ENCODE results near the gene FBXW7. TPM values are rescaled to one million over a fixed set of nuclear protein-coding genes. Genes with fewer than 3 reads are reported as not detected.

Gene FBXW7
- total and polyA plus RNA-seq, 8 donors, result 10.1 to 30.1 (median 17.6) TPM

- Histone ChIP-seq H3K27ac (no peak overlapping the region), H3K27me3 (no peaks in the 10 kb centered on the region), H3K4me3 (no peak overlapping the region), H3K9me3 (no peaks in the 10 kb centered on the region), H3K4me1 (peaks cover 0 to 6% (median 0%) of the 10 kb centered on the region in 3 donors), H3K36me3 (no peaks in the 10 kb centered on the region)
- FAIRE-seq, result no peak
- no peak for TF ChIP-seq CTCF (IDR thresholded peaks at IDR 0.05)
- intact Hi-C loops (cut with DNase I), result no loop called here
- DNase-seq, result no peak
- no peak for ATAC-seq
- 96 to 98% methylated on average over 2 of the region's 2 CpGs for WGBS, 2 donors
These were observed 99.5 kb downstream of the FBXW7 start for GRCh38 chr4:152436384-152436783.

GRCh38 chr4:152434011-152434410, 101.9 kb downstream of the FBXW7 start:
- FAIRE-seq (no peak), DNase-seq (no peak), ATAC-seq (no peak)
- H3K36me3 ChIP-seq, result no peaks in the 10 kb centered on the region
- H3K4me3 ChIP-seq, result no peak overlapping the region
- 91 to 92% methylated on average over 3 of the region's 3 CpGs for WGBS, 2 donors
- H3K9me3 ChIP-seq, result no peaks in the 10 kb centered on the region
- peaks cover 0 to 14% (median 0%) of the 10 kb centered on the region in 3 donors for H3K4me1 ChIP-seq
- no peak overlapping the region for H3K27ac ChIP-seq
- TF ChIP-seq CTCF (IDR thresholded peaks at IDR 0.05), result no peak
- intact Hi-C loops (cut with DNase I), result no loop called here
- no peaks in the 10 kb centered on the region for H3K27me3 ChIP-seq

- Histone ChIP-seq H3K9me3 (no peaks in the 10 kb centered on the region), H3K36me3 (no peaks in the 10 kb centered on the region), H3K4me3 (no peak overlapping the region), H3K27ac (peak overlapping the region in 2 of 4 donors; percentile 14 to 36), H3K4me1 (peaks cover 0 to 14% (median 0%) of the 10 kb centered on the region in 3 donors), H3K27me3 (no peaks in the 10 kb centered on the region)
- WGBS, 2 donors, result 94 to 95% methylated on average over 2 of the region's 2 CpGs
- ATAC-seq (no peak), DNase-seq (no peak), FAIRE-seq (no peak)
- TF ChIP-seq CTCF (IDR thresholded peaks at IDR 0.05), result no peak
- intact Hi-C loops (cut with DNase I), result no loop called here
These were observed 104.1 kb downstream of the FBXW7 start for GRCh38 chr4:152431784-152432183.

GRCh38 chr4:152431291-152431690, 104.6 kb downstream of the FBXW7 start:
- no peak for TF ChIP-seq CTCF (IDR thresholded peaks at IDR 0.05)
- peaks cover 0 to 14% (median 0%) of the 10 kb centered on the region in 3 donors for H3K4me1 ChIP-seq
- H3K9me3 ChIP-seq, result no peaks in the 10 kb centered on the region
- intact Hi-C loops (cut with DNase I), result no loop called here
- peak in 2 of 4 donors; percentile 62 to 63 for ATAC-seq
- H3K36me3 ChIP-seq, result no peaks in the 10 kb centered on the region
- no peak for DNase-seq
- no peak for FAIRE-seq
- peak overlapping the region in 2 of 4 donors; percentile 14 to 36 for H3K27ac ChIP-seq
- no peak overlapping the region for H3K4me3 ChIP-seq
- no peaks in the 10 kb centered on the region for H3K27me3 ChIP-seq

GRCh38 chr4:152430507-152430906, 105.4 kb downstream of the FBXW7 start:
- no peak for DNase-seq
- TF ChIP-seq CTCF (IDR thresholded peaks at IDR 0.05), result no peak
- Histone ChIP-seq H3K27ac (peak overlapping the region in 1 of 4 donors; percentile 14), H3K4me1 (peaks cover 0 to 14% (median 0%) of the 10 kb centered on the region in 3 donors), H3K36me3 (no peaks in the 10 kb centered on the region), H3K4me3 (no peak overlapping the region), H3K27me3 (no peaks in the 10 kb centered on the region), H3K9me3 (no peaks in the 10 kb centered on the region)
- intact Hi-C loops (cut with DNase I), result no loop called here
- ATAC-seq, result no peak
- no peak for FAIRE-seq

All from pancreas (tissue), 10 donors.